Stimulated activated CD4-positive, alpha-beta T cell treated with anti-CD3 and anti-CD28 coated beads, Interleukin-4, amount 100 ng/mL, for 4 hours (primary cell): Measurements from ENCODE around the gene PROCA1.

Experiments
- DNase-seq, 2 experiments: peaks; one replicate each; pipeline ENCODE4 v3.0.0-alpha.2; 2020

PROCA1 gene

GRCh38 chr17:28705728-28706334, 5.9 kb downstream of the PROCA1 start:
- DNase-seq, result no peak

- no peak for DNase-seq
Observed at GRCh38 chr17:28705074-28705659, 6.5 kb downstream of the PROCA1 start.

DNA sequence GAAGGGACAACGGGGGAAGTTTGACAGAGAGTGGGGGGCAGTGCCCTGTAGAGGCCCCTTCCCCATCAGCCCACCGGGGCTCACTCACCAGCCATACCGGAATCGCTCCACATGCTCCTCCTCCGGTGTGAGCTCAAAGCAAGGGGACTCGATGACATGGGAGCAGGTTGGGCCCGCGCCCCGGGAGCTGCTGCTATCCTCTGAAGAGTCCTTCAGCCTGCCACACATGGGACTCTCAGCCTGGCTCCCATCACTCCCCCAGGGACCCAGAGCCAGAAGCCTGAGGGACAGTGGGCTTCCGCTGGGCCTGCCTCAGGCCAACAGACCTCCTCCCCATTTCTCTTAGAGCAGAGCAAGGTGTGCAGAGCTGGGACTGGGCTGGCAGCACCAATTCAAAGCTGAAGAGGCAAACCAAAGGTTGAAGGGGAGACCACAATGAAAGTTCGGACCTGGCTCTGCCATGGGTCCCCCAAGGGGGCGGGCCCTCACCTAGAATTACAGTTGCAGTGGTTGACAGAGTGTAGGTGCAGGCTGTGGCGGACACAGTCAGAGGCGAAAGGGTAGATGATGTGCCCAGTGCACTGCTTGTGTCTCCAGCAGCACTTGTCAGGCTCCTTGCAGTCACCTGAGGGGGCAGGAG, 7.3 kb downstream of the PROCA1 start:
- DNase-seq, result no peak

- DNase-seq, result no peak
Observed at GRCh38 chr17:28703552-28704218, 8.0 kb downstream of the PROCA1 start.

DNA sequence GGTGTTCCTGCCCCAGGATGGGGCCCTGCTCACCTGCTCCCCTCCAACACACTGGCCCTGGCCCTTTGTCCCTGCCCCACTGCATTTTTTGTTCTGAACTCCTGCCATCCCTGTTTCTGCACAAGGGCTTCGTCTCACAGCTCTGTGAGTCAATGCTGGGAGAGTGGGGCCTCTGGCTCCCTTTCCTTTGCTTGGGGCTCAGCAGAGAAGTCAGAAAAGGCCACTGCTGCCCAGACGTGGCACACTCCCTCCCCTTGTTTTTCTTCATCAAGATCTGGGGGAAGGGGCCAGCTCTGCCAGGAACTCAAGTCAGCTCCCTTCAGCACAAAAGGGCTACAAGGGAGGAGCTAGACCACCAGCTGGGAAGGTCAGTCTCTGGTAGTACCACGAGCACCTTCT, 8.9 kb downstream of the PROCA1 start:
- DNase-seq, result no peak

DNA sequence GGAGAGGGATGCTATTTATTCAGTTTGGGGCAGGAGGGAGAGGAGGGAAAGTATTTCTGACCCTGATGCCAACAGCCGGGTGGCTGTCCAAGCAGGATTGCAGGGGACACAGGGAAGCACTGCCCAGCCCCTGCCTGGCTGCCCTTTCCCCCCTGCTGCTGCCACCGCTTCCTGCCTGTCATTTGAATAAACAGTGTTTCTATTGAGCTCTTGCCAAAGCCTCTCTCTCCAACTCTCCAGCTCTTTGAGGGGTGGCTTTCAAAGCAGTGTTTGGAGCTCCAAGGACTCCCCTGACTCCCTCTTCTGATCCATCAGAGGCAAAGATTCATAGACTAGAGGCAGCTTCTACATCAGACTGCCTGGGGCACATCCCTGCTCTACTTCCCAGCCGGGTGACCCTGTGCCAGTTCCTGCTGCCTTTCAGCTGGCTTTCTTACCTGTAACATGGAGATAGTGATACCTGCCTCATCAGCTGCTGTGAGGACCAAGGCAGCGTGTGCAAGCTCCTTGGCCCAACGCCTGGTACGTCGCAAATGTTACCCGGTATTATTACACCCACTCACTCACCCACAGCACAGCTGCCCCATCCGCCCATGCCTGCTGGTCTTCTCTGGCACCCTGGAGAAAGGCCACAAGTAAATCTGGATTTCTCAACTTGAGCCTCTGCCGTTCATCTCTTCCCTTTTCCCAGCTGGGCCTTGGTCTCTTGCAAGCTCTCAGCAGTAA, 9.5 kb downstream of the PROCA1 start:
- DNase-seq, result no peak

GRCh38 chr17:28700830-28701492, 10.7 kb downstream of the PROCA1 start:
- no peak for DNase-seq

GRCh38 chr17:28700278-28700677, 11.4 kb downstream of the PROCA1 start:
- DNase-seq, result no peak

DNA sequence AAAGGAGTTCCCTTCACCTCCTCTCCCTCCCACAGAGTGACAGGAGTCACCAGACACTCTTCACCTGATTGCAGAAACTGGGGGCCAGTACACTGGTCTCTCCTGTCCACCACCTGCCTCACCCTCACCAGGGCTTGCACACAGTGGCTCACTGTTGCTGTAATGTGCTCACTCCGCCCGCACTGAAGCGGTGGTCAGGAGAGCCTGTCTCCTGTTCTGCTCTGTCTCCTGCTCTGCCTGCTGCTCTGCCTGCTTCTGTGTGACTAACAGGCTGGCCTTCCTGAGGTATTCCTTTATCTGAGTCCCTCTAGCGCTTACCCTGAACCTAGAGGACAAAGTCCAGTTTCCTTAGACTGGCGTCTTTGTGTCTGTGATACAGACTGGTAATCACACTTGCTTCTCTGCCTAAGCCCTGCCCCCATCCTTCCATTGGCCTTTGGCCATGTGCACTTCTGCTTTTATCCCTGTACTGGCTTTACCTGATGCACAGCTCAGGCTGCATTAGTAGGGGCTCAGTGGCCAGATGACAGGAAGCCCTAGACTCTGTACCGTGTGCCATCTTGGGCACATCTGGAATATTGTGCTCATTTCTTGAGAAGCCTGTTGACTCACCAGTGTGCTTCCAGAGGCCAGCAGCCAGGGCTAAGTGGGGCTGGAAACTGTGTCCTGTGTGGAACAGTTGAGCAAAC, 13.3 kb downstream of the PROCA1 start:
- no peak for DNase-seq

DNA sequence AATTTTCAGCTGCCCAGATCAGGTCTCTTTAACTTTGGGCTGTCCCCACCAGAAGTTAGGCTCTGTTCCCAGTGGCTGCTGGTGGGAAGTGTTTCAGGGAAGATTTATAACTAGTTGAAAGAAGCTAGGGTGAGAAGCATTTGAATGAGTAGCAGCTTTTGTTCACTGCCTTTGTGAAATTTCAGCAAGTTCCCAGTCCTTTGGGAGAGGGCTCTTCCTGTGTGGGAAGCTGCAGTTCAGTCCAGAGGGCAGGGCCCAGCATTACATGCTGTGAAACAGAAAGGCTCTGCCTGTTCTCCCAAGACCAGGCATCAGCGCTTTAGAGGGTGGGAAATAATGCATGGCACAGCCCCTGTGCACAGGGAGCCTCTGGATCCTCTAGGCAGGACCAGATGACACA, 17.8 kb downstream of the PROCA1 start:
- no peak for DNase-seq

GRCh38 chr17:28689011-28689410, 22.7 kb downstream of the PROCA1 start:
- DNase-seq, result no peak

GRCh38 chr17:28688481-28688880, 23.2 kb downstream of the PROCA1 start:
- DNase-seq, result no peak

DNA sequence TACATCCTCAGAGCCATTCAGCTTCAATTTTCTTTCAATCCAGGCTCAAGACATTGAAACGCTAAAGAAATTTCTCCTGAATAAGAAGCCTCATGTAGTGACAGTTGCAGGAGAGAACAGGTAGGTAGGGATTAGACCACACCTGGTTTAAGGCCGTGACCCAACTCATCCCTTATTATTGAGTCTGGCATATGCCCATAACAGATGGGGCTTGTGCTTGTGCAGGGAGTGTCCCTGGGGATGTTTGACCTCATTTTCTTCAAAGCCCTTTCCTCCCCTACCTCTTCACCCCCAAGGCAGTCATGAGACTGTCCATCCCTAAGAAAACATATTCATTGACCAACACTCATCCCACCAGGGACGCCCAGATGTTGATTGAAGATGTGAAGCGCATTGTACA, 25.4 kb downstream of the PROCA1 start:
- no peak for DNase-seq

- no peak for DNase-seq
Observed at GRCh38 chr17:28685366-28685765, 26.3 kb downstream of the PROCA1 start.

GRCh38 chr17:28684963-28685362, 26.7 kb downstream of the PROCA1 start:
- no peak for DNase-seq

DNA sequence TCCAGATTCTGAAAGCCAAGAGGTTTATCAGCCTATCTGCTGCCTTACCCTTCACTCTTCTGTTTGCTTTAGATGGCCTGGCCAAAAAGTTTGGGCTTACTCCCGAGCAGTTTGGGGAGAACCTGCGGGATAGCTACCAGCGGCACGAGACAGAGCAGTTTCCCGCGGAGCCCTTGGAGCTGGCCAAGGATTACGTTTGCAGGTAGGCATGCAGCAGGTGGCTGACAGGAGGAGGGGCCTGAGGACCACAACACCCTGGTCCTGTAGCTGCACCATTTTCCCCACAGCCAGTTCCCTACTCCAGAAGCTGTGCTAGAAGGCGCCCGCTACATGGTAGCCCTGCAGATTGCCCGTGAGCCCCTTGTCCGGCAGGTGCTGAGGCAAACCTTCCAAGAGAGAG, 29.0 kb downstream of the PROCA1 start:
- DNase-seq, result no peak

DNA sequence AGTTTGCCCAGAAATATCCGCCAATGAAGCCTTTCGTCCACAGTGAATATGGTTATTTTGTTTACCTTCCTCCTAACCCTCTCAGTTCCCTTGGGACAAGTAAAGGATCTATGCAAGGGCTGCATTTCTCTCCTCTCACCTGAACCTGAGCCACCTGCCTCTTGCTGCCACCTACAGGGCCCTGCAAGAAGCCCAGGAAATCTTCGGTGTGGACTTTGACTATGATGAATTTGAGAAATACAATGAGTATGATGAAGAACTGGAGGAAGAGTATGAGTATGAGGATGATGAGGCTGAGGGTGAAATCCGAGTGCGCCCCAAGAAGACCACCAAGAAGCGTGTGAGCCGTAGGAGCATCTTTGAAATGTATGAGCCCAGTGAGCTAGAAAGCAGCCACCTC, 35.7 kb downstream of the PROCA1 start:
- DNase-seq, result no peak

DNA sequence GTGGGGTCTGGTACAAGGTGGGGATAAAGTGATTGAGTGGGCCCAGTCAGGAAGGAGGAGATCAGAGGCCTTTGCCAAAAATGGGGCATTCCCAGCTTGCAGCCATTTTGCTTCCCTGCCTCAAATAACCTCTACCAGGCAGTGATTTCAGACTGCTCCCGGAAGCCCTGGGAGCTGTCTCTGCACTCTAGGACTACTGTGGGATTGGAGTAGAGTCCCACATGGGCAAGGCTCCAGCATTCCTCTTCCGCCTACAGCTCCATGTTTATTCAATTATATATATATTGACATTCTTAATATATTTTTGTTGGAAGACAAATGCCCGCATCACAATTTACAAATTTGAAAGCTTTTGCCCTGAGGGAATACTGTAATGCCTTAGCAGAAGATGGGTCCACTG, 36.2 kb downstream of the PROCA1 start:
- no peak for DNase-seq

DNA sequence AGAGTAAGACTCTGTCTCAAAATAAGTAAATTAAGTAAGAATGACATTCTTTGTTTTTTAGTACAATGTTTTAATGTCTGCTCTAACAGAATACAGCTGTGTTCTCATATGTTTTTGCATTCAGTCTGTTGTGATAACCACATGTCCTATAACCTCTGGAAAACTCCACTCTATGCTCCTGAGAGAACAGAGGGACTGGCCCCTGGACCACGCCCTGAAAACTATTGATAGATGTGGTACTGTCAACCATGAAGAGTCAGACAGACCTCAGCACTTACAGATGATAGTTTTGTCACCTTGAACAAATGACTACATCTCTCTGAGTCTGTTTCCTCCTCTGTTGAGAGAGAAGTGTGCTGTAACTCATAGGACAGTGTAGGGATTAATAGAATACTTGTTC, 41.8 kb downstream of the PROCA1 start:
- no peak for DNase-seq

GRCh38 chr17:28667870-28668269, 43.8 kb downstream of the PROCA1 start:
- no peak for DNase-seq

DNA sequence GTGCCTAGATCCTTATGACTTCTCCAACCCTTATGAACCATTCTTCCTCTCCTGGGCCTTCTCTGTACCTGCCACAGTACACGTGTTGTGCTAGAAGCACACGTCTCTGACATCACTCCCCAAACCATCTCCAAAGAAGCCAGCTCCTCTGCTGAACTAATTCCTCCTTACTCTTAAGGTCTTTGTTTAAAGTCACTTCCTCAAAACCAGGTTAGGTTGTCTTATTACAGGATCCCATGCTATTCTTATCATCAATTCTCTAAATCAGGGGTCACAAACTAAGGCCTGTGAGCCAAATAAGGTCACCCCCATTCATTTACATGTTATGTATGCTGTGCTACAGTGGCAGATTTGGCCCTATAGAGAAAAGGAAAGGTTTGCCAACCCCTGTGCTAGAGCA, 45.7 kb downstream of the PROCA1 start:
- DNase-seq, result no peak

- DNase-seq, result no peak
Observed at GRCh38 chr17:28663723-28664122, 48.0 kb downstream of the PROCA1 start.

DNA sequence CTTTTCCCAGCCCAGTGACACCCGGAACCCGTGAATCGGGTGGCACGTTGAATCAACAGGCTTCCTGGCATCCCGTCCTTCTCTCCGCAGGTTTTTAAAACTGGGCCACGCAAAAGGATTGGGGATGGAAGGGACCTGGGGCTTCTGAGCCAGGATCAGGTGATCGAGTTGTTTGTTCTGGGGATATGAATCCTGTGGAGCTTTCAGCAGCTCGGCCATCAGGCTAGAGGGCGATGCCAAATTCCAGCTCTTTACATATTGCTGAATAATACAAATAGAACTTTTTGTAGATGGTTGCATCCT, 49.2 kb downstream of the PROCA1 start:
- DNase-seq, result no peak
